ENCODE measurements around the gene JAK3.

JAK3 gene

GRCh38 chr19:17775245-17775927, 72.4 kb downstream of the JAK3 start:
- no peak for FAIRE-seq

Data from TTC549 (cell line).